HTR-8/SVneo (cell line): ENCODE results near the gene GTF3A.

Source experiments
- DNase-seq: peaks from one replicate; pipeline ENCODE4 v3.0.0; 2011; ENCODE audit warnings: low spot score, mixed read lengths; ENCODE audit not compliant: insufficient read length
- FAIRE-seq: peaks from 2 replicates; lab custom pipeline; 2011; peaks lifted over from hg19 to GRCh38; lab: Jason Lieb, UNC

GTF3A gene

DNA sequence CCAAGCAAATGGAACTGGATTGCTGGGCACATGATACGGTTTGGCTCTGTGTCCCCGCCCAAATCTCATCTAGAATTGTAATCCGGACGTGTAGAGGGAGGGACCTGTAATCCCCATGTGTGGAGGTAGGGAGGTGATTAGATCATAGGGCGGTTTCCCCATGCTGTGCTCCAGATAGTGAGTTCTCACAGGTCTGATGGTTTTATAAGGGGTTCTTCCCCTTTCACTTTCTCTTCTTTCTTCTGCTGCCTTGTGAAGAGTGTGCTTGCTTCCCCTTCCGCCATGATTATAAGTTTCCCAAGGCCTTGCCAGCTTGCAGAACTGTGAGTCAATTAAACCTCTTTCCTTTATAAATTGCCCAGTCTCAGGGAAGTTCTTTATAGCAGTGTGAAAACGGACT is 58.6 kb downstream of the GTF3A start:
- DNase-seq (no peak), FAIRE-seq (no peak)

DNA sequence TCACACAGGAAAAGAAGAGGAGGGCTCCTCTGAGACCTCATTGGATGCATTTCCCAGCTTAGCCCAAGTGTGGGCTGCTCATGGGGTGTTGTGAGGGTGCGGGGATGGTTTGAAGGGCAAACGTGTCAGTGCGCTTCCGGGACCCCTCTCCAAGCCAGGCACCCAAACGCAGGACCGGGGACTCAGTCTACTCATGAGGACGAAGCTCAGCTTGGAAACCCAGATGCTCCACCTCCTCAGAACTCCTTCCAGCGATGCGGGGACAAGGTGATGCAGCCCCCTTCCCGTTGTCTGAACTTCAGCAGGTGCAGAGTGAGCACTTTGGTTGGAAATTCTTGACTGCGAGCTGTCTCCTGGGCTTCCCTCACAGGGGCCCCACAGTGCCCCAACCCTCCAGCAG is 59.0 kb downstream of the GTF3A start:
- FAIRE-seq (no peak), DNase-seq (no peak)
